ENCODE measurements around the gene TRAPPC10. TPM values are rescaled to one million over a fixed set of nuclear protein-coding genes. Genes with fewer than 3 reads are reported as not detected.

TRAPPC10 gene
- total and polyA plus RNA-seq, 2 of the 8 experiments (the other 6 are each of a cell fraction or from before 2014, with no cell fraction given): 18.5 to 29.8 TPM

- H3K4me2 ChIP-seq (ENCODE audit: insufficient read depth in 1 of 2, low read depth in 2 of 2, low read length in 2 of 2): no peak overlapping the region
- H4K5ac ChIP-seq (ENCODE audit: insufficient read length, low read depth, low read length): no peak overlapping the region
- no peaks in the 10 kb centered on the region for H3K9me3 ChIP-seq (ENCODE audit: insufficient read depth in 2 of 2, low read depth in 1 of 2, low read length in 1 of 2)
- no peak overlapping the region for H3K9ac ChIP-seq (replicated peaks in 1 of 4; ENCODE audit: extremely low read depth in 1 of 4, low read depth in 3 of 4, low read length in 3 of 4)
- no peak overlapping the region for H2BK120ac ChIP-seq (replicated peaks; ENCODE audit: low read depth, low read length)
- H4K91ac ChIP-seq (replicated peaks; ENCODE audit: insufficient read length, low read length): no peak overlapping the region
- DNase-seq (ENCODE audit: low read depth in 1 of 2, low spot score in 2 of 2) (no peak), FAIRE-seq (no peak)
- no peak overlapping the region for H3K4me3 ChIP-seq (ENCODE audit: extremely low read depth in 1 of 4, insufficient read depth in 2 of 4, low read depth in 3 of 4, low read length in 4 of 4)
- H3K79me1 ChIP-seq (ENCODE audit: low read depth, low read length): peaks cover 5% of the 10 kb centered on the region
- H3K23me2 ChIP-seq (ENCODE audit: low read depth, low read length): no peaks in the 10 kb centered on the region; the same call in 1 of the 2 replicates
- no peak overlapping the region for H3K23ac ChIP-seq (ENCODE audit: insufficient read length)
- no peak overlapping the region for H2AFZ ChIP-seq (ENCODE audit: low read length)
- H2BK20ac ChIP-seq (ENCODE audit: low read length): no peak overlapping the region
- no peak overlapping the region for H2AK5ac ChIP-seq (ENCODE audit: low read depth, low read length)
- H4K8ac ChIP-seq (ENCODE audit: extremely low read depth, insufficient read depth, low read length): no peak overlapping the region
- CTCF ChIA-PET (ENCODE audit: partially characterized antibody): interaction anchor here (1.8 kb wide), 1 partner anchor 9 kb away, joined by 4 read pairs; no protein-coding TSS in a partner anchor
- H3K36me3 ChIP-seq (ENCODE audit: control insufficient read depth in 2 of 4, insufficient read depth in 4 of 4, low read length in 3 of 4): peaks cover 5 to 29% (median 15%) of the 10 kb centered on the region in 4 experiments; a peak in 6 of 8 replicates
- no peak overlapping the region for H3K27ac ChIP-seq (ENCODE audit: low read depth, low read length)
- H3K14ac ChIP-seq (ENCODE audit: insufficient read length): no peak overlapping the region
- H3K56ac ChIP-seq (replicated peaks; ENCODE audit: insufficient read length, low read depth, low read length): no peak overlapping the region
- no peak overlapping the region for H2BK15ac ChIP-seq (ENCODE audit: low read length)
- H3K4me1 ChIP-seq (replicated peaks in 1 of 4; ENCODE audit: control insufficient read depth in 3 of 4, insufficient read depth in 4 of 4, low read length in 3 of 4): no peaks in the 10 kb centered on the region
- H2BK5ac ChIP-seq (ENCODE audit: low read depth, low read length): no peak overlapping the region
- H3K4ac ChIP-seq (replicated peaks; ENCODE audit: insufficient read length, low read depth, low read length): no peak overlapping the region
- H3K18ac ChIP-seq (ENCODE audit: extremely low read depth, low read length): no peak overlapping the region
- no peaks in the 10 kb centered on the region for H3K27me3 ChIP-seq (replicated peaks in 1 of 4; ENCODE audit: control insufficient read depth in 3 of 4, extremely low read depth in 1 of 4, insufficient read depth in 3 of 4, low read length in 3 of 4)
- no peak overlapping the region for H2BK12ac ChIP-seq (ENCODE audit: low read depth, low read length)
- TF ChIP-seq KDM5A (IDR thresholded peaks at IDR 0.05; ENCODE audit: low read length) (no peak), MAX (IDR thresholded peaks at IDR 0.05) (no peak)
- POLR2A ChIA-PET (ENCODE audit: partially characterized antibody): interaction anchor here (1.7 kb wide), 1 partner anchor 10 kb away, joined by 3 read pairs; no protein-coding TSS in a partner anchor
- H4K20me1 ChIP-seq (replicated peaks in 1 of 2; ENCODE audit: control insufficient read depth in 1 of 2, insufficient read depth in 2 of 2, low read length in 2 of 2): peaks cover 0 to 8% of the 10 kb centered on the region in 2 experiments
- WGBS, 2 experiments (ENCODE audit: extremely low coverage in 1 of 2, insufficient coverage in 1 of 2, insufficient read length in 1 of 2, insufficient replicate concordance in 2 of 2, low coverage in 1 of 2, low lambda C conversion rate in 2 of 2, missing lambda C conversion rate in 1 of 2): 90% methylated on average over 17 of the region's 17 CpGs; no CpG with 5 or more reads in 1 of the 2 experiments
- H3K79me2 ChIP-seq (ENCODE audit: control insufficient read depth in 1 of 2, insufficient read depth in 2 of 2, low read length in 2 of 2): peaks cover 0 to 5% of the 10 kb centered on the region in 2 experiments; a peak in 1 of 4 replicates
These were observed 46.9 kb downstream of the TRAPPC10 start for GRCh38 chr21:44058981-44059380.
